ENCODE measurements around the gene SASH3.
A peak's percentile ranks its signal among the peaks of the same experiment; 100 is the strongest.

Gene SASH3

GRCh38 chrX:129768586-129769466 is 10.9 kb upstream of the SASH3 start:
- Histone ChIP-seq H3K27ac (ENCODE audit: insufficient read depth in 1 of 2, low read depth in 1 of 2, low read length in 2 of 2, poor library complexity in 1 of 2, severe bottlenecking in 2 of 2) (no peak overlapping the region), H3K4me3 (ENCODE audit: control insufficient read depth in 1 of 7, extremely low read depth in 1 of 7, insufficient read depth in 4 of 7, low read depth in 2 of 7, low read length in 6 of 7) (no peak overlapping the region), H3K4me1 (ENCODE audit: control extremely low read depth in 1 of 4, control insufficient read depth in 4 of 4, insufficient read depth in 4 of 4, low read length in 3 of 4) (peaks cover 15 to 61% (median 59%) of the 10 kb centered on the region in 4 experiments), H3K9me3 (ENCODE audit: control extremely low read depth in 1 of 5, control insufficient read depth in 4 of 5, insufficient read depth in 2 of 5, low read depth in 1 of 5, low read length in 4 of 5) (no peaks in the 10 kb centered on the region), H3K27me3 (replicated peaks in 2 of 5; ENCODE audit: control insufficient read depth in 4 of 5, insufficient read depth in 5 of 5, low read length in 4 of 5) (no peaks in the 10 kb centered on the region), H3K36me3 (ENCODE audit: control insufficient read depth in 4 of 4, insufficient read depth in 4 of 4, low read length in 3 of 4) (no peaks in the 10 kb centered on the region)
- POLR2A ChIA-PET, result interaction anchor here (1.0 to 2.4 kb wide), 3 partner anchors 9 to 14 kb away, joined by 3 to 13 read pairs (median 3); partner anchors contain the start of gene SASH3
- CTCF ChIA-PET, result interaction anchor here (1.0 to 3.7 kb wide), 6 partner anchors 9 to 133 kb away, joined by 3 to 17 read pairs (median 8); no protein-coding TSS in a partner anchor
- DNase-seq, result no peak
- WGBS (ENCODE audit: insufficient coverage), result 83% methylated on average over 7 of the region's 8 CpGs

DNA sequence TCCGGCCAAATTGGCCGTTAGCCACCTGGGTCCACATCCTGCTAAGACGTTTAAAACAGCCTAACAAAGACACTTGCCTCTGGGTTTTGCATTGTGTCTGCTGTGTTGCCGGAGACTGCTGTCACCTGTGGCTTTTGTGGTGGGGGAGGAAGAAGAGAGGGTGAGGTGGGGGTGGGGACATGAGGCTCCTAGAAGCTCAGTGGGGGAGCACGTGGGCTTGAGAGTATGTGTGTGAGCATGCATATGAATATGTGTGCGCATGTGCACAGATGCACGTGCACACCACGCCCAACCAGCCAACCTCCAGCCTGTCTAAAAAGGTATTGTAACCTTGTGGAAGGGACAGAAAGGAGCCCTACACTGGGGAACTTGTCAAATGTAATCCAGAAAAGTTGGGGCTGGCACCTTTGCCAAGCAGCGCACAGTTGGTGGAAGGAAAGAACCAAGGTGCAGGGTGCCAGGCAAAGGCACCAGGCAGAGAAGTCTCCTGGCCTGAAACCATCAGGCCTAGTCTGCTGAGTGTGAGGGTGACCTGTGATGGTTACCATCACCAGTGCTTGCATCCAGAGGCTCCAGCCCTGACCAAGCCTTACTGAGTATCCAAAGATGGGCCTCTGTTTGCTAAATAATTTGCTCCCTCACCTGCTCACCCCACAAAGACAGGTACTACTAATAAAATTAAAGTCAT is 10.1 kb upstream of the SASH3 start:
- WGBS (ENCODE audit: insufficient coverage), result 56% methylated on average over 5 of the region's 9 CpGs
- Histone ChIP-seq H3K27me3 (replicated peaks in 2 of 5; ENCODE audit: control insufficient read depth in 4 of 5, insufficient read depth in 5 of 5, low read length in 4 of 5) (no peaks in the 10 kb centered on the region), H3K4me3 (ENCODE audit: control insufficient read depth in 1 of 7, extremely low read depth in 1 of 7, insufficient read depth in 4 of 7, low read depth in 2 of 7, low read length in 6 of 7) (no peak overlapping the region), H3K36me3 (ENCODE audit: control insufficient read depth in 4 of 4, insufficient read depth in 4 of 4, low read length in 3 of 4) (no peaks in the 10 kb centered on the region), H3K4me1 (ENCODE audit: control extremely low read depth in 1 of 4, control insufficient read depth in 4 of 4, insufficient read depth in 4 of 4, low read length in 3 of 4) (peaks cover 16 to 66% (median 65%) of the 10 kb centered on the region in 4 experiments), H3K9me3 (ENCODE audit: control extremely low read depth in 1 of 5, control insufficient read depth in 4 of 5, insufficient read depth in 2 of 5, low read depth in 1 of 5, low read length in 4 of 5) (no peaks in the 10 kb centered on the region), H3K27ac (ENCODE audit: insufficient read depth in 1 of 2, low read depth in 1 of 2, low read length in 2 of 2, poor library complexity in 1 of 2, severe bottlenecking in 2 of 2) (no peak overlapping the region)
- ChIA-PET POLR2A (interaction anchor here (1.3 to 2.4 kb wide), 2 partner anchors 11 to 13 kb away, joined by 3 to 13 read pairs; partner anchors contain the start of gene SASH3), CTCF (interaction anchor here (1.0 to 3.7 kb wide), 7 partner anchors 8 to 134 kb away, joined by 3 to 17 read pairs (median 6); no protein-coding TSS in a partner anchor)
- DNase-seq, result peak; percentile 73 to 92 (median 88)

DNA sequence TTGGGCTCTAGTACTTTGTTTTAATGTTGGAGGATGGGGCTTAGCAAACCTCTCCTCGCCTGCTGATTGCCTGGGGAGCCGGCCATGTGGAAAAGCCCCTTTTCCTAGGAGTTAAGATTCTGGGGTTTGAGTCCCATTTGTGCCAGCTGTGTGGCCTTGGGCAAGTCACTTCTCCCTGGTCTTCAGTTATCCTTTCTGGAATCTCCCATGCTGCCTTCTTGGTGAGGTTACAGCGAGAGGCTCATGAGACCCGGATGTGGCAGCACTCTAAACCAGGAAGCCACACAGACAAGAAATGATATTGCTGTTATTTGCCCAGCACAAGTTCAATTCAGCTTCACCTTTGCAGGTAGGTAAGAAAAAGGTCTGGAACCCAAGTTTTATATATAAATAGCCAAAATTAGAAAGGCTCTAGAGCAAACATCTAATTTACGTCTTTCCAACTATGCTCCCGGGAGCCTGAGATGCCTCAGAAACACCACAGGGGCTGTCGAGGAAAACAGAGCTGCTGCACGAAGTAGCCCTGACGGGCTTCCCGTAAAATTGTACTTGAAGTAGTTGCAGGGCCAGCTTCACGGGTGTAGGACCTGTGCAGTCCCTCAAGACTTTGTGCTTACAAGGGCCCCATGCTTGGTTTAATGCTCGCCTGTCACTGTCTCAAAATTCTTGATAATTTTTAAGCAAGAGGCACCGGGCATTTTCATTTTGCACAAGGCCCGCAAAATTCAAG is 8.3 kb upstream of the SASH3 start:
- ChIA-PET CTCF (interaction anchor here (0.7 to 3.1 kb wide), 9 partner anchors 10 to 52 kb away, joined by 3 to 29 read pairs (median 5); no protein-coding TSS in a partner anchor), POLR2A (interaction anchor here (1.1 kb wide), 1 partner anchor 14 kb away, joined by 3 read pairs; no protein-coding TSS in a partner anchor)
- Histone ChIP-seq H3K9me3 (ENCODE audit: control extremely low read depth in 1 of 5, control insufficient read depth in 4 of 5, insufficient read depth in 2 of 5, low read depth in 1 of 5, low read length in 4 of 5) (no peaks in the 10 kb centered on the region), H3K4me3 (ENCODE audit: control insufficient read depth in 1 of 7, extremely low read depth in 1 of 7, insufficient read depth in 4 of 7, low read depth in 2 of 7, low read length in 6 of 7) (no peak overlapping the region), H3K27ac (ENCODE audit: insufficient read depth in 1 of 2, low read depth in 1 of 2, low read length in 2 of 2, poor library complexity in 1 of 2, severe bottlenecking in 2 of 2) (peak overlapping the region in 1 of 2 experiments; percentile 5), H3K36me3 (ENCODE audit: control insufficient read depth in 4 of 4, insufficient read depth in 4 of 4, low read length in 3 of 4) (no peaks in the 10 kb centered on the region), H3K27me3 (replicated peaks in 2 of 5; ENCODE audit: control insufficient read depth in 4 of 5, insufficient read depth in 5 of 5, low read length in 4 of 5) (no peaks in the 10 kb centered on the region), H3K4me1 (ENCODE audit: control extremely low read depth in 1 of 4, control insufficient read depth in 4 of 4, insufficient read depth in 4 of 4, low read length in 3 of 4) (peaks cover 16 to 80% (median 74%) of the 10 kb centered on the region in 4 experiments)
- 74% methylated on average over 9 of the region's 14 CpGs for WGBS (ENCODE audit: insufficient coverage)
- peak in 2 of 3 donors; percentile 52 to 56 for DNase-seq

DNA sequence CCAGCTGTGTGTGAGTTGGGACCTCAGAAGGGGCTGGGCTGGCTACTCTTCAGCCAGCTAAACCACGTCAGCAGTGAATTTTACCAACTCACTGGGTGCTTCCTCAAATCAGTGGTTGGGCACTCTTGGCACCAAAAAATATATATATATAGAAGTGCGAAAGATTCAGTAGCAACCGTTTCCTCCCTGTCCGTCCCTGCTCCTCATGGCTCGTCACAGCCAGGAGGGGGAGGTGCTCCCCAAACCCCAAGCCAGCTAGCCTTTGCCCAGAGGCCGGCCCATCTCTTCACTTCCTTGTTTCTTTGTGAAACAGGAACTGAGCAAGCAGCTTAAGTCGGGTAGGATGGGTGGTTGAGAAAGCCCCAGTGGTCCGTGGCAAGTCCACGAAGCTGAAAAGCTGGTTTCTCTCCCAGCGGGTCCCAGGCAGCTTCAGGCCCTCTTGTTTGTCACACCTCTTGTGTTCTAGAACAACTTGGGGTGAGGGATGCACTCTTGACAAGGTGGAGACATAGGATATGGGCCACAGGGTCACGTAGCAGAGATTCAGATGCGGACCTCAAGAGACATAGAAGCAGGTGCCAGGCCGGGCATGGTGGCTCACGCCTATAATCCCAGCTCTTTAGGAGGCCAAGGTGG is 6.8 kb upstream of the SASH3 start:
- Histone ChIP-seq H3K9me3 (ENCODE audit: control extremely low read depth in 1 of 5, control insufficient read depth in 4 of 5, insufficient read depth in 2 of 5, low read depth in 1 of 5, low read length in 4 of 5) (no peaks in the 10 kb centered on the region), H3K27ac (ENCODE audit: insufficient read depth in 1 of 2, low read depth in 1 of 2, low read length in 2 of 2, poor library complexity in 1 of 2, severe bottlenecking in 2 of 2) (peak overlapping the region in 1 of 2 experiments; percentile 52), H3K27me3 (replicated peaks in 2 of 5; ENCODE audit: control insufficient read depth in 4 of 5, insufficient read depth in 5 of 5, low read length in 4 of 5) (no peaks in the 10 kb centered on the region), H3K4me3 (ENCODE audit: control insufficient read depth in 1 of 7, extremely low read depth in 1 of 7, insufficient read depth in 4 of 7, low read depth in 2 of 7, low read length in 6 of 7) (no peak overlapping the region), H3K4me1 (ENCODE audit: control extremely low read depth in 1 of 4, control insufficient read depth in 4 of 4, insufficient read depth in 4 of 4, low read length in 3 of 4) (peaks cover 20 to 87% (median 81%) of the 10 kb centered on the region in 4 experiments), H3K36me3 (ENCODE audit: control insufficient read depth in 4 of 4, insufficient read depth in 4 of 4, low read length in 3 of 4) (no peaks in the 10 kb centered on the region)
- ChIA-PET CTCF (interaction anchor here (0.6 to 4.0 kb wide), 9 partner anchors 10 to 206 kb away, joined by 3 to 29 read pairs (median 4); no protein-coding TSS in a partner anchor), POLR2A (interaction anchor here (0.6 to 1.1 kb wide), 4 partner anchors 9 to 27 kb away, joined by 3 read pairs; no protein-coding TSS in a partner anchor)
- 53% methylated on average over 8 of the region's 14 CpGs for WGBS (ENCODE audit: insufficient coverage)
- DNase-seq, result peak; percentile 84 to 96 (median 94)

DNA sequence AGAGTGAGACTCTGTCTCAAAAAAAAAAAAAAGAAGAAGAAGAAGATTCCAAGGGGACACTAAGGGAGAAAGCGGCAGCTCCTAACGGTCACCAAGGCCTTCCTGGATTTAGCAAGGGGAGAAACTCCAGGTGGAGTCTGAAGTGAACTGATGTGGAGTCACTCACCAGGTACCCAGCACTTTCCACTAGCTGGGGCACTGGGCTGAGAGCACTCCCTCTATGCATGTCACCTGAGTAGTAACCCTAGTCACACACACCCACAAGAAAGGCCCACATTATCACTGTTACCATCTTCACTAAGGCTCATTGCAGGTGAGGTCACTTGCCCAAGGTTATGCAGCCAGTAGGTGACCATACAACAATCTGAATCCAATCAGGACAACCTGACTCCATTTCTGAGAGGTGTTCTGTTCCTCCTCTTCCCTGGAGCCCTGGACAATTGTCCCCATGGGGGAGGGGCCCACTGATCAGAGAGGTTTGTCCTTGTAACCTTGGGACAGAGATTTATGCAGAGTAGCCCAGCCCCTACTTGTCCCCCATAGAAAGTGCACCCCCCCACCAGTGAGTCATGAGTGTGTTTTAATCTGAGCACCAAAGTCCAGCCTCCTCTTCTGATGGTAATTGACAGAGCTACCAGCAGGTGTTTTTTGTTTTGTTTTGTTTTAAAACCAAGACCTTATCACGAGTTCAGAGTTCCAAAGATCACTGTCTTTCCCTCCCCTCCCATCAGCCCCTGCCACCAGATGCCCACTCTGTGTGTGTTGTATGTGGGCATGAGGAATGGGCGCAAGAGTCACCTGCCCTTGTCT is 5.9 kb upstream of the SASH3 start:
- no peak overlapping the region for H3K4me3 ChIP-seq (ENCODE audit: control insufficient read depth in 1 of 7, extremely low read depth in 1 of 7, insufficient read depth in 4 of 7, low read depth in 2 of 7, low read length in 6 of 7)
- ChIA-PET POLR2A (no interaction called here), CTCF (interaction anchor here (0.7 to 4.0 kb wide), 5 partner anchors 9 to 87 kb away, joined by 3 to 29 read pairs (median 5); no protein-coding TSS in a partner anchor)
- peaks cover 27 to 89% (median 79%) of the 10 kb centered on the region in 4 experiments for H3K4me1 ChIP-seq (ENCODE audit: control extremely low read depth in 1 of 4, control insufficient read depth in 4 of 4, insufficient read depth in 4 of 4, low read length in 3 of 4)
- WGBS (ENCODE audit: insufficient coverage), result 100% methylated on average over 1 of the region's 4 CpGs
- no peaks in the 10 kb centered on the region for H3K27me3 ChIP-seq (replicated peaks in 2 of 5; ENCODE audit: control insufficient read depth in 4 of 5, insufficient read depth in 5 of 5, low read length in 4 of 5)
- no peaks in the 10 kb centered on the region for H3K9me3 ChIP-seq (ENCODE audit: control extremely low read depth in 1 of 5, control insufficient read depth in 4 of 5, insufficient read depth in 2 of 5, low read depth in 1 of 5, low read length in 4 of 5)
- H3K36me3 ChIP-seq (ENCODE audit: control insufficient read depth in 4 of 4, insufficient read depth in 4 of 4, low read length in 3 of 4), result no peaks in the 10 kb centered on the region
- H3K27ac ChIP-seq (ENCODE audit: insufficient read depth in 1 of 2, low read depth in 1 of 2, low read length in 2 of 2, poor library complexity in 1 of 2, severe bottlenecking in 2 of 2), result no peak overlapping the region
- DNase-seq, result peak in 2 of 3 donors; percentile 52 to 66

All from common myeloid progenitor, CD34-positive (primary cell).